Muscle layer of duodenum (tissue), 2 donors: ENCODE results near the gene ANKS1B.
"Not testable (repeated sequence)": the region's sequence is repeated elsewhere in the genome, so short reads cannot be mapped to it uniquely, and the experiment has no call there.

ENCODE experiments used
- H3K27ac ChIP-seq: one replicate; pipeline ENCODE4 v1.7.0; 2013; ENCODE audit warnings: mild to moderate bottlenecking, low read length
- H3K27me3 ChIP-seq: one replicate; pipeline ENCODE4 v1.7.0; 2013; ENCODE audit warnings: low read depth, mild to moderate bottlenecking, control low read depth, low read length
- H3K36me3 ChIP-seq, 2 donors: one replicate each; pipeline ENCODE4 v1.7.0; 2013; ENCODE audit warnings: low read length in 2 of 2, control low read depth in 1 of 2, mild to moderate bottlenecking in 1 of 2; ENCODE audit not compliant: insufficient read depth in 2 of 2, control insufficient read depth in 1 of 2
- H3K4me1 ChIP-seq, 2 donors: one replicate each; pipeline ENCODE4 v1.7.0; 2013; ENCODE audit warnings: low read length in 2 of 2, mild to moderate bottlenecking in 2 of 2, control low read depth in 1 of 2, moderate library complexity in 1 of 2; ENCODE audit not compliant: insufficient read depth in 2 of 2, control insufficient read depth in 1 of 2
- H3K4me3 ChIP-seq, 2 donors: one replicate each; pipeline ENCODE4 v1.7.0; 2013; ENCODE audit warnings: low read length in 2 of 2, low read depth in 1 of 2, mild to moderate bottlenecking in 1 of 2
- H3K9me3 ChIP-seq, 2 donors: one replicate each; pipeline ENCODE4 v1.7.0; 2013; ENCODE audit warnings: low read length in 2 of 2, control low read depth in 1 of 2, mild to moderate bottlenecking in 1 of 2; ENCODE audit not compliant: control insufficient read depth in 1 of 2
- donor health status: healthy.

ANKS1B gene

DNA sequence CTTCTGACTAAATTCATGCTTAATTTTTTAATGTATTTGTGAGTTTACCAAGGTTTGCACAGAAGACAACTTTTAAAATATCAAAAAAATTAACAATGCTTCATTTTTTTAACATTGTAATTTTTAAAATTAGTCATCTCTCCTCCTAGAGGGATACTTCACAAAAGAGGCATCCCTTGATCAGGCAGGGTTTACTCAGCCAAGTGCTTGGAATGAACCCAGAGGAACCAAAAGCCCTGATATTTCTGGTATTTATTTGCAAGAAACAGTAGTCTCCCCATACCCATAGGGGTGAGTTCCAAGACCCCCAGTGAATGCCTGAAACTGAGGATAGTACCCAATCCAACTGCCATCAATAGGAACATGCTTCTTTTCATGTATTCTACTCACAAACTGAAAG, 284.7 kb downstream of the ANKS1B start:
- no peaks in the 10 kb centered on the region for H3K9me3 ChIP-seq
- H3K4me1 ChIP-seq: no peaks in the 10 kb centered on the region
- H3K27ac ChIP-seq: no peak overlapping the region
- no peaks in the 10 kb centered on the region for H3K36me3 ChIP-seq
- no peaks in the 10 kb centered on the region for H3K27me3 ChIP-seq
- no peak overlapping the region for H3K4me3 ChIP-seq

DNA sequence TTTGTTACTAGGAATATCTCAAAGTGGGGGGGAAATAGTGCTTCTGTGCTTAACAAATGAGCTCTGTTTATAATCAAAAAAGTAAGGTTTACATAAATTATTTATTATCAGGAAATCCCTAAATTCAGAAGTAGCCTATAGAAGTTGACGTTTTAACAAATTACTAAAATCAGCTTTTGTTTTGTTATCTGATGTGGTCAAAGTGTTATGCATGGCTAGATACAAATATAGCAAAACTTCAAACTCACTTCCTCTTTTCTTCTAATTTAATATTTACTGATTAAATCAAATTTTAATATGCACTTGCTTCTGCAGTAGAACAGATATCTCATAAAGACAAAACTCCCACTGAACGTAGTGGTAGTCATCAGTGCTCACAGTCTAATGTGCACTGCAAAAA, 289.7 kb downstream of the ANKS1B start:
- H3K27me3 ChIP-seq: no peaks in the 10 kb centered on the region
- H3K36me3 ChIP-seq: no peaks in the 10 kb centered on the region
- no peak overlapping the region for H3K27ac ChIP-seq
- no peak overlapping the region for H3K4me3 ChIP-seq
- H3K9me3 ChIP-seq: no peaks in the 10 kb centered on the region
- H3K4me1 ChIP-seq: no peaks in the 10 kb centered on the region

DNA sequence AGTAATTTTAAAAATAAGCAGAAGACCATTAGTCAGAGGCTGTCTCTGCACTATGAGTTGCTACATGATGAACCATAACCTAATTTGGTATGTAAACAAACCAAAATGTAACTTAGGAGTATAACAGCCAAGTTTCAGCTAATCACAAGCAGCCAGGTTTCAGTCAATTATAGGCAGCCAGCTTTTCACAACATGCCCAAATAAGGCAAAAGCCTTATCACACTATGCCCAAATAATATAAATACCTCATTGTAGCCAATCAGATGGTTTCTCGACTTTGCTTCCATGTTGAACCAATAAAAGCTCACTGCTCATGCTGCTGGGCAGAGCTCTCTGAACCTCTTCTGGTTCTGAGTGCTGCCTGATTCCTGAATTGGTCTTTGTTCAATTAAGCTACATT, 298.6 kb downstream of the ANKS1B start:
- Histone ChIP-seq H3K27me3 (no peaks in the 10 kb centered on the region), H3K4me3 (no peak overlapping the region), H3K9me3 (peaks cover 0 to 7% of the 10 kb centered on the region in 2 donors), H3K36me3 (no peaks in the 10 kb centered on the region), H3K4me1 (no peaks in the 10 kb centered on the region), H3K27ac (no peak overlapping the region)

DNA sequence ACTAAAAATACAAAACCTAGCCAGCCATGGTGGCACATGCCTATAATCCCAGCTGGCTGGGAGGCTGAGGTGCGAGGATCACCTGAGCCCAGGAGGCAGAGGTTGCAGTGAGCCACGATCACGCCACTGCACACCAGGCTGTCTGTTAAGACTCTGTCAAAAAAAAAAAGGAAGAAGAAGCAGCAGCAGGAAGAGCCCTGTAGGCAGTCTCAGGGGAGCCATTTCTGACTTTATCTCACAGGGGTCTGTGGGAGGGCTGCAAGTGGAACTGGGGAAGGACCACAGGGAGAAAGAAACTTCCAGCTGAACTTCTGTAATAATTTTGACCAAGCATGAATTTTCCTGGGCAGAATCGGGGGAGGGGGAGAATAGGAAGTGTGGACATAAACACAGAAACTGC, 304.5 kb downstream of the ANKS1B start:
- no peak overlapping the region for H3K27ac ChIP-seq
- no peaks in the 10 kb centered on the region for H3K36me3 ChIP-seq
- no peaks in the 10 kb centered on the region for H3K4me1 ChIP-seq
- no peak overlapping the region for H3K4me3 ChIP-seq
- no peaks in the 10 kb centered on the region for H3K9me3 ChIP-seq
- H3K27me3 ChIP-seq: no peaks in the 10 kb centered on the region

DNA sequence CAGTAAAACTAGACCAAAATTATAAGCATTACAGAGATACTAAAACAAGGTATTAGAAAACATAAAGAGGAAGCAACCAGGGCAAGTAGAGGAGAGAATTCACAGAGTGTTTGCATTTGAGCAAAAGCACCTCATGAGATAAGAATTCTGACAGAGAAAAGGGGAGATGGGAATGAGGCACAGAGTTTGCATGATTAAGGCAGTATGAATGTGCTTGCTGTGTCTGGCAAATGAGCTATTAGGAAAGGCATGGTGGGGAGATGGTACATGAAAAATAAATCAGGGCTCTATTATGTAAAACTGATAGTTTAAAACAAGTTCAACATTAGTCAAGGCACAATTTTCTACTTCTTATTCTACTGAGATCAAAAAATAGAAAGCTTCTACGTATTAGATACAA, 314.1 kb downstream of the ANKS1B start:
- H3K4me1 ChIP-seq: no peaks in the 10 kb centered on the region
- H3K4me3 ChIP-seq: no peak overlapping the region
- no peaks in the 10 kb centered on the region for H3K36me3 ChIP-seq
- H3K27me3 ChIP-seq: no peaks in the 10 kb centered on the region
- no peaks in the 10 kb centered on the region for H3K9me3 ChIP-seq
- no peak overlapping the region for H3K27ac ChIP-seq

DNA sequence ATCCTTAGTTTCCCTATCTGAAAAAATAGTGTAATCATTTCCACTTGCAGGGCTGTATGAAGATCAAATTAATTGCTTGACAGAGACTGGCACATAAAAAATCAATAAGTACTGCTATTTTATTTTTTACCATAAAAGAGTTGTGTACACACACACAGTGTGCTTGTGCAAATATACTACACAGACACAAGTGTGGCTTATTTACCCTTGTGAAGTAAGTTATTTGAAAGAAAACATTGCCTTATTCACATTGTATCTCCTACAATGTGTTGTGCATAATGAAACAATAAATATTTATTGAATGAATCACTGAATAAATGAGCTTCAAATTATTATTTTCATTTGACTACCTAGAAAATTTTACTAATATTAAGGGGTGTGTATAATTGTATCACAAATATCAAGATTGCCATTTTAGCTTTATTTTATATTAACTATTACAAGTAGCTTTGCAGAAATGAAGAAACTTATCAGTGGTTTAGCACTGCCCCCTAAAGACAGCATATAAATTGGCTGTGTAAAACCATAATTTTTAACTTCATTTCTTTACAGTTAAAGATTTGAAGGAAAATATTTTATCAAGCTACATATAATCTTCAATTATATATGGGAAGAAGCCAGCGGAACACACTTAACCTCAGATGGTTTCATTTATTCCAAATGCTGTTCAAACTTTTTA, 325.9 kb downstream of the ANKS1B start:
- no peak overlapping the region for H3K27ac ChIP-seq
- H3K4me3 ChIP-seq: no peak overlapping the region
- no peaks in the 10 kb centered on the region for H3K36me3 ChIP-seq
- H3K9me3 ChIP-seq: no peaks in the 10 kb centered on the region
- no peaks in the 10 kb centered on the region for H3K4me1 ChIP-seq
- H3K27me3 ChIP-seq: no peaks in the 10 kb centered on the region

DNA sequence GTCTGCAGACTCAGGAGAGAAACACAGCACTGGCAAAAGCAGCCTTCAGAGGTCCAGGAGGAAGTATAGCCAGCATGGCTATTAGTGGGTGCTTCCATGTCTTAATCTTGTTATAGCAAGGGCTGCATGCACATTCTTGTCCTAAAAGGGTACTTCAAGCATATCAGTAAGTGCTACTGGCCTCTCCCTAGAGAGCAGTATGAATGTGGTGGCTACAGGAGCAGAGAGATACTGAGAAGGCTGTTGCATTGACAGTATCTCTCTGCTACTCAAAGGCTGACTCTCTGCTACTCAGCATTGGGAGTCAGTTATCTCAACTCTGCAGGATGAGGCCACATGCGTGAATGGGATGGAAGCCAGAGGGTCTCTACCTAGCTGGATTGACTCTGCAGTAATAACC, 335.2 kb downstream of the ANKS1B start:
- Histone ChIP-seq H3K27me3 (no peaks in the 10 kb centered on the region), H3K36me3 (peaks cover 0 to 15% of the 10 kb centered on the region in 2 donors), H3K27ac (no peak overlapping the region), H3K9me3 (no peaks in the 10 kb centered on the region), H3K4me3 (no peak overlapping the region), H3K4me1 (no peaks in the 10 kb centered on the region)

DNA sequence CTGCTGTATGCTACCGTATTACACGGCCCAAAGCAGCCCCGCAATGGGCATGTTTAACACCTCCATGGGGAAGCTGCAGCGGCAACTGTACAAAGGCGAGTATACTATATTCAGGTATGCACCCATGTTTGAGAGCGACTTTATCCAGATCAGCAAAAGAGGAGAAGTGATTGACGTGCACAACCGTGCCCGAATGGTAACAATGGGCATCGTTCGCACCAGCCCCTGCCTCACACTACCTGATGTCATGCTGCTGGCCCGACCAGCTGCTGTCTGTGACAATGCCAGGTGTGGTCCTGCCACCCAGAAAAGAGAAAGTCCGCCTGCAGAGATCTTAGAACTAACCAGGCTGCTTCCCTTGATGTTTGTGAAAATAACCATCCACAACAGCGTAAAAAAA, 336.6 kb downstream of the ANKS1B start:
- Histone ChIP-seq H3K4me1 (no peaks in the 10 kb centered on the region), H3K36me3 (peaks cover 0 to 15% of the 10 kb centered on the region in 2 donors), H3K27ac (no peak overlapping the region), H3K27me3 (no peaks in the 10 kb centered on the region), H3K9me3 (no peaks in the 10 kb centered on the region), H3K4me3 (no peak overlapping the region)

DNA sequence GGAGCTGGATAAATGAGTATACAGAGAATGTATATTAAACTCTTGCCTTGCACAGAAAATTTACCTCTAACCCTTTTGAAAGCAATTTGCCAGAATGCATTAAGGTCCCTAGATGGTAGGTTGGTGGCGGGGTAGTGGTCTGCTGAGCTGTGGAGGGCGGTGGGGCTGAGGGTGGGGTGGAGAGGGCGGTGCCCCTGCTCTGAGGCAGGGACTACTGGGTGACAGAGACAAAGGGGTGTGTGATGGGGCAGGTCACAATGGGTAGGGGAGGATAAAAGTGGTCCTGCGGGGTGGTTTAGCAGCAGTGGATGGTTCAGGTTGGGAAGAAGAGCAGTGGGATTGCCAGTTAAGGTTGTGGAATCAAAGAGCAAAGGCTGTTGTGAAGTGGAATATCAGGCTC, 337.3 kb downstream of the ANKS1B start, which contains the start of gene GARIN6:
Gene GARIN6, plus strand, starts transcription at position 301 of the 400 bp plus-strand sequence. CDS start 422 bp downstream, outside the sequence.
- Histone ChIP-seq H3K4me1 (no peaks in the 10 kb centered on the region), H3K36me3 (peaks cover 0 to 15% of the 10 kb centered on the region in 2 donors), H3K4me3 (no peak within 1 kb of the TSS), H3K27me3 (no peaks in the 10 kb centered on the region), H3K9me3 (no peaks in the 10 kb centered on the region), H3K27ac (no peak within 1 kb of the TSS)

DNA sequence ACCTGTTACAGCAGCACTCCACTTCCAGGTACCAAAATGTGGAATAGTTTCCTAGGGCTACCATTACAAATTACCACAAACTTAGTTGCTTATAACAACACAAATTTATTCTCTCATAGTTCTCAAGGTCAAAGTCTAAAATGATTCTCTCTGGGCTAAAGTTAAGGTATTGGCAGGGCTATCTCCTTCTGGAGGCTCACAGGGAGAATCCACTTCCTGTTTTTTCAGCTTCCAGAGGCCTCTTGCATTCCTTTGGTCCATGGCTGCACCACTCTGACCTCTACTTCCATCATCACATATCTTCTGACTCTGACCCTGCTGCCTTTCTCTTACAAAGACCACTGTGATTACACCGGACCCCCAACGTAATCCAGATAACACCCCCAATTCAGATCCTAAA, 340.1 kb downstream of the ANKS1B start:
- Histone ChIP-seq H3K36me3 (peaks cover 0 to 15% of the 10 kb centered on the region in 2 donors), H3K4me1 (no peaks in the 10 kb centered on the region), H3K27ac (no peak overlapping the region), H3K4me3 (no peak overlapping the region), H3K27me3 (no peaks in the 10 kb centered on the region), H3K9me3 (no peaks in the 10 kb centered on the region)

DNA sequence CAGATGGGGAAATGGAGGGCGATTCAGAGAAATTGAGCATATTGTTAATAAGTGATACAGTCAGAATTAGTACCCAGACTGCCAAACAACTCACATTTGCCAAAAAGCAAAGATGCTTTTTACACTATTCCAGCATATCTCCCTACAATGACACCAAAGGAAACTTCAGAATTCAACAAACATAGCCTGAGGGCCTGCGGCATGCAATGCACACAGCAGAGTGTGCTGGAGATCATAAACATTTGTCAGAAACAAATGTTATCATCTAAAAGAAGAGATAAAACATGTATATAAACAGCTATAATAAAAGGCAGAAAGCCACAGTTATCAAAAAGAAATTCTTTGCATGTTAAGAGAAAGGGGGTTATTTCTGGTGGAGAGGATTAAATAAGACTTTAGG, 357.3 kb downstream of the ANKS1B start:
- no peaks in the 10 kb centered on the region for H3K27me3 ChIP-seq
- H3K27ac ChIP-seq: no peak overlapping the region
- no peaks in the 10 kb centered on the region for H3K36me3 ChIP-seq
- H3K4me3 ChIP-seq: no peak overlapping the region
- H3K9me3 ChIP-seq: no peaks in the 10 kb centered on the region
- no peaks in the 10 kb centered on the region for H3K4me1 ChIP-seq

DNA sequence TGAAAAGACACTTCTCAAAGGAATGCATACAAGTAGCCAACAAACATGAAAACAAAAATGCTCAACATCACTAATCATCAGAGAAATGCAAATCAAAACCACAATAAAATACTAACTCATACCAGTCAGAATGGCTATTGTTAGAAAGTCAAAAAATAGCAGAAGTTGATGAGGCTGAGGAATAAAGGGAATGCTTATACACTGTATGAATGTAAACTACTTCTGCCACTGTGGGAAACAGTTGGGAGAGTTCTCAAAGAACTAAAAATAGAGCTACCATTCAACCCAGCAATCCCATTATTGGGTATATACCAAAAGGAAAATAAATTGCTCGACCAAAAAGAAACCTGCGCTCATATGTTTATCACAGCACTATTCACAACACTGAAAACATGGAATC, 360.1 kb downstream of the ANKS1B start:
- H3K36me3 ChIP-seq, H3K9me3 ChIP-seq, H3K27ac ChIP-seq, H3K4me3 ChIP-seq, H3K4me1 ChIP-seq, H3K27me3 ChIP-seq: not testable (repeated sequence)
